ES-I3 (cell line): ENCODE measurements around the gene SCAMP4.

Source experiments
- H3K36me3 ChIP-seq: 2 replicates; pipeline ENCODE4 v1.6.1; 2013; ENCODE audit warnings: mild to moderate bottlenecking, low read length, control low read depth, moderate library complexity; ENCODE audit not compliant: insufficient read depth
- H3K4me1 ChIP-seq: 2 replicates; pipeline ENCODE4 v1.6.1; 2013; ENCODE audit warnings: mild to moderate bottlenecking, control low read depth, low read length; ENCODE audit not compliant: insufficient read depth
- H3K9ac ChIP-seq: 2 replicates; pipeline ENCODE4 v1.6.1; 2013; ENCODE audit warnings: low read depth, mild to moderate bottlenecking, low read length, moderate library complexity
- H3K9me3 ChIP-seq: 2 replicates; pipeline ENCODE4 v1.6.1; 2013; ENCODE audit warnings: mild to moderate bottlenecking, low read length, moderate library complexity; ENCODE audit not compliant: control insufficient read depth, insufficient read depth

The SCAMP4 gene

DNA sequence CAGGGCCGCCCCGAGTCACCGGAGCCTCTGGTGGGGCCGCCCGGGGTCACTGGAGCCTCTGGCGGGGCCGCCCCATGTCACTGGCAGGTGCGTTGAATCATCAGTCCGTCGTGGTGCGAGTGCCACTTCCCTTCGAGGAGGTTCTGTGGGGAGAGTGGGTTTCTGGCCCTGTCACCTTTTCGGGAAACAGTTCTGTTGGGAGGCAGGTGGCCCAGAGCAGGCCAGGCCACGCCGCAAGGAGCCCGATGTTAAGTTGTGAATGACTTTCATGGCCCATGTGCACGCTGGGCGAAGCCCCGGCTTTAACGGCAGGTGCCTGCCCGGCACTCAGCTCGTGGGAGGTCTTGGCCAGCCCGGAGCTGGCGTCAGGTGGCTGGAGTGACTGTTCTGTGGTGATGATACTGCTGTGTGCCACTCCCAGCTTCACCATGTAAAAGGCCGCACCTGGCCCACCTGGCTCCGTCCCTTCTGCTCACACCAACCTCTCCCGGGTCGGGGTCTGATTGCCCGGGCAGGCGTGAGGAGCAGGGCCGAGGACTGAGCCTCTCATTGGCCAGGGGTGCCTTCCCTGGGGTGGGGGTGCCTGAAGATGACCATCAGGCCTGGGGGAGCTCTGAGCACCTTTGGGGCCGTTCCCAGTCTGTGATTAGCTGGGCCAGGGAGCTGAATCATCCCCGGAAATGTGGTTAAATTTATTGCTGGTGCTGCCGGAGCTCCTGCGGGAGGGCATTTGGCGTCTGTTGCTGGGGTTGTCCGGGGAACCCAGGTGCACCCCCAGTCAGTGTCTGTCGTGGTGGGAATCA is 65.0 kb downstream of the SCAMP4 start:
- no peak overlapping the region for H3K9ac ChIP-seq

GRCh38 chr19:1970806-1971502 is 65.8 kb downstream of the SCAMP4 start:
- Histone ChIP-seq H3K9ac (no peak overlapping the region), H3K9me3 (no peaks in the 10 kb centered on the region), H3K36me3 (no peaks in the 10 kb centered on the region; the same call in 1 of the 2 replicates), H3K4me1 (no peaks in the 10 kb centered on the region)

More for the DNA sequence above, 65.0 kb downstream of the SCAMP4 start:
- Histone ChIP-seq H3K36me3 (no peaks in the 10 kb centered on the region; the same call in 1 of the 2 replicates), H3K4me1 (no peaks in the 10 kb centered on the region), H3K9me3 (no peaks in the 10 kb centered on the region)

DNA sequence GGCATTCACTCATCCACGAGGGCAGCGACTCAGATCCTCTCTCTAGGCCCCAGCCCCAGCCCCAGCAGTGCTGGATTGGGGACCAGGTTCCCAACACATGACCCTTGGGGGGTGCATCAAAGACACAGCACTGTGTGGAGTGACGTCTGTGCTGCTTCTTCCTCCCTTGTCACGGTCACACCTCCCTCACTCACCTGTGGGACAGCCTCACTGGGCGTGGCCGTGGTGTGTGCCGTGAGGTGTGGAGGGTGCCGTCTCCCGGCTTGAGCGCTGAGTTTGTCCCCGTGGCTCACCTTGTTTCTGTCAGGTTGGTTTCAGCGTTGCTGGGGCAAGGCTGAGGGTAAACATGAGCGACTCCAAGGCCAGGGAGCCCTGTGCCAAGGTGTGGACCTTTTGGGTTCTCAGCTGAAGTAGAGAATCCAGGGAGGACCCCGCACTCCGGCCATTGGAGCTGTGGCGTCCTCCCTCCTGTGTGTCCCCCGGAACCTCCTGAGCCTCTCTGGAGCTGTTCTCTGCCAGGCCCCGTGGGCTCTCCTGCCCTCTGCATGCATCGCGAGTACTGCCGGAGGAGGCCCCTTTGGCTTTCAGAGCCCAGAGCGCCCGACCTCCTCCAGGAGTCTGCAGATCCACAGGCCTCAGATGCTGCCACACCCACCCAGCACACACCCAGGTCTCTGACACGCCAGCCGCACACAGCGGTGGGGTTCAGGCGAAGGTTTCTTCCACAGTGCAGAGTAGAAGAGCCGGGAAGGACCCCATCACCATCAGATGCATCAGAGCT is 69.4 kb downstream of the SCAMP4 start:
- Histone ChIP-seq H3K9me3 (no peaks in the 10 kb centered on the region), H3K9ac (no peak overlapping the region), H3K4me1 (no peaks in the 10 kb centered on the region), H3K36me3 (no peaks in the 10 kb centered on the region)

GRCh38 chr19:1975162-1975480 is 69.9 kb downstream of the SCAMP4 start:
- H3K4me1 ChIP-seq = no peaks in the 10 kb centered on the region
- H3K9me3 ChIP-seq = no peaks in the 10 kb centered on the region
- no peaks in the 10 kb centered on the region for H3K36me3 ChIP-seq
- H3K9ac ChIP-seq = no peak overlapping the region
